NOMO-1 treated with dmso at 0.1 percent for 144 hours (cell line): ENCODE data around the gene BCKDK.
"Not testable (repeated sequence)": the region's sequence is repeated elsewhere in the genome, so short reads cannot be mapped to it uniquely, and the experiment has no call there.

Experiments used
- DNase-seq: peaks from one replicate; lab custom pipeline; 2025; ENCODE audit not compliant: unreplicated experiment; lab: John Stamatoyannopoulos, UW

The BCKDK gene

GRCh38 chr16:31141489-31142108 is 33.4 kb downstream of the BCKDK start:
- no peak for DNase-seq

DNA sequence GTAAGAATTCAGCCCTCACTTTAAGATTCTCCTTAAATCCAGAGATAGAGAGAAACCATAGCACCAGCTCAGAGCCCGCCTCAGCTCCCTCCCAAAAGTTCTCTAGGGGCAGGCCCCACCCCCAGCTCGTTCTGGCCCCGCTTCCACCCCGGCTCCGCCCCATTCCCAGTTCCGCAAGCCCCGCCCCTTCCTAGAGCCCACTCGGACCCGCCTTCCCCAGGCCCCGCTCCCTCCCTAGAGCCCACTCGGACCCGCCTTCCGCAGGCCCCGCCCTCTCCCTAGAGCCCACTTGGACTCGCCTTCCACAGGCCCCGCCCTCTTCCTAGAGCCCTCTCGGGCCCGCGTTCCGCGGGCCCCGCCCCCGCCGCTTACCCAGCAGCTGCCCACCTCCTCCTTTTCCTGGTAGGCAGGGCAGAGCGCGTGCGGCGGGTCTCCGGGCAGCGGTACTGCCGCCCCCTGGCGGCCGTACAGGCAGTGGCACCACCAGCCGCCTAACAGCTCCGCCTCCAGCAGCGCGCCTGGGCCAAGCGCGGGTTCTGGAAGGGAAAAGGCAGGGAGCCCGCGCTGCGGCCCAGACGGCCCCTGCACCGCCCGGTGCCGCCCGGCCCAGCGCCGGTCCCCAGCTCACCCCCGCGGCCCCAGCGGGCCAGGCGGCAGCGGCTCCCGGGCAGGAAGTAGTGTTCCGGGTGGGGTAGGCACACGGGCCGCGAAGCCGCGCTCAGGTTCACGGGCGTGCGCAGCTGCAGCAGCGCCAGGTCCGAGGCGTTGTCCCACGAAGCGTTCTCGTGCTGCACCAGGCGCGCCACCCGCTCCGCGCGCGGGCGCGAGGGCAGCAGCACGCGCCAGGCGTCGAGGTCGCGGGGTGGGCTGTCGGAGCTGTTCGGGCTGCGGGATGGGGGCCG is 34.2 kb downstream of the BCKDK start:
- DNase-seq: peak; percentile 99

- no peak for DNase-seq
These were observed 35.0 kb downstream of the BCKDK start for GRCh38 chr16:31143011-31143693.

GRCh38 chr16:31143694-31144148 is 35.5 kb downstream of the BCKDK start:
- DNase-seq: no peak

DNA sequence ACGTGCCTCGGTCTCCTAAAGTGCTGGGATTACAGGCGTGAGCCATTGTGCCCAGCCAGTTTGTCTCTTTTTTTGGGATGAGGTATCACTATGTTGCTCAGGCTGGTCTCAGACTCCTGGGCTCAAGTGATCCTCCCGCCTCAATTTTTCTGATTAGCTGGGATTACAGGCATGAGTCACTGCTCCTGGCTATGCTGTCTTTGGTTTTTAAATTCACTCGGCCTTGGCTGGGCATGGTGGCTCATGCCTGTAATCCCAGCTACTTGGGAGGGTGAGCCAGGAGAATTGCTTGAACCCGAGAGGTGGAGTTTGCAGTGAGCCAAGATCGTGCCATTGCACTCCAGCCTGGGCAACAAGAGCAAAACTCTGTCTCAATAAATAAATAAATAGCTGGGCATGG is 36.2 kb downstream of the BCKDK start:
- not testable (repeated sequence) for DNase-seq

DNA sequence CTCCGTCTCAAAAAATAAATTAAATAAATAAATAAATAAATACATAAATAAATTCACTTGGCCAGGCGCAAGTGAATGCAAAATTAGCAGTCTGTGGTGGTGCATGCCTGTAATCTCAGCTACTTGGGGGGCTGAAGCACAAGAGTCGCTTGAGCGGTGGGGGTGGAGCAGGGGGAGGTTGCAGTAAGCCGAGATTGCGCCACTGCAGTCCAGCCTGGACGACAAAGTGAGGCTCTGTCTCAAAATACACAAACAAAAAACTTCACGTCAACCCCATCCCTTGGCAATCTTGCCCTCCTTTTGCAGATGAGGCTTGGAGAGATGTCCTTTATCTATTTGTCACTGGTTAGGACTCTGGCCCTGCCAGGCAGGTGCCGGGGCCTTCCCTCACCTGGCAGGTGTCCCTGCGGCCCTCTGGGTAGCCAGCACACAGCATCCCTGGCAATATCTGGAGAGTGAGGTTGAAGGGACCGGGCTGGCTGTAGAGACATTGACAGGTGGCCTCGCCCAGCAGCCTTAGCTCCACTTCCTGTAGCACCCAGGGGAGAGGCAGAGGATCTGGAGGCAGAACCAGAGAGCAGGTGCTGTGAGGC is 37.3 kb downstream of the BCKDK start:
- DNase-seq: no peak

GRCh38 chr16:31147574-31147973 is 39.4 kb downstream of the BCKDK start:
- DNase-seq: no peak

DNA sequence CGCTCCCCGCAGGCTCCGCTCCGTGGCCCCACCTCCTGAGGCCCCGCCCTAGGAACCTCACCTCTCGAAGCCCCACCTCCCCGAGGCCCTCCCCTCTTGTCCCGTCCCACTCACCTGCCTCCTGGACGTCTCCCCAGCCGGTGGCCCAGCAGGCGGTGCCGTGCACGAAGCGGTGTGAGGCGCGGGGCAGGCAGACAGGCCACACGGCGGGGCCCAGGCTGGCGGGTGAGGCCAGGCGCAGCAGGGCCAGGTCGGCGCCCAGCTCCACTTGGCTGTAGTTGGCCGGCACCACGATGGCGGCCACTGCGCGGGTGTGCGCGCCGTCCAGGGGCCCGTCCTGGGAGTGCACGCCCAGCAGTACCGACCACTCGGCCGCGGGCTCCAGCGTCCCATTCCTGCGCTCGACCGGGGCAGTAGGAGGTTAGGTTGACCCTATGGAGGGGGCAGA is 40.1 kb downstream of the BCKDK start:
- DNase-seq: no peak

DNA sequence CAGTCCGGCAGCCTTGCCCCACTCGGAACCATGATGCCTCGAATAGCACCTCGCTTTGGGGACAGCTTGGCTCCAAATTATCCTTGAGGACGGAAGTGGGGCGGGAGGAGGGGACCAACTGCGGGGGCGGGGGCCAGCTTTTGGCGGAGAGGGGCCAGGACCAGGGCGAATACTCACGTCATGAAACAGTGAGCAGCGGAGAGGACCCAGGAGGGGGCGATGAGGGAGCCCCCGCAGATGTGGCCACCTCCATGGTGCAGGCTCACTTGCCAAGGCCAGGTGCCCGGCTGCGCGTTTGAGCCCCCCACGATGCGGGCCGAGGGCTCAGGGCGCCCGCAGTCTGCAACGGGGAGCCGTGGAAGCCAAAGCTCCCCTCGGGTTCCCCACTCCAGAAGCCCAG is 40.7 kb downstream of the BCKDK start:
- no peak for DNase-seq

DNA sequence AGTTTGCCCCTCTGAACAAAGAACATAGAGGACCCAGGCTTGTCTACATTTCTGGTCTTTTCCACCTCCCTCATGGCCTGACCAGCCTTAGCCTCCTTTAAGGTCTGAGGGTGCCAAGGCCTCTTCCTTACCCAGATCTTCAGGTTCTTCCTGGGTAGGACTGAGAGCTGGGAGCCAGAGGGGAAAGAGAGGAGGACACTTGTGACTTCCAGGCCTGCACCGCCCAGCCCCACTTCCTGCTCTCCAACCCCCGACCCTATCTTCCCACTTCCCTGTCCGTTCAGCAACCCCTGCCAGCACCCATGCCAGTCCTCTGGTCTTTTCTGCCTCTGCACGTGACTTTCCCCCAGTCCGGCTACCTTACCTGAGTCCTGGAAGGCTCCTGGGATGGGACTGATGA is 41.1 kb downstream of the BCKDK start:
- DNase-seq: no peak

- DNase-seq: no peak
These were observed 42.0 kb downstream of the BCKDK start, which contains the start of gene PRSS36 for GRCh38 chr16:31149894-31150890. PRSS36 (minus strand) TSS chr16:31150066; CDS start chr16:31150035, 31 bp downstream.

DNA sequence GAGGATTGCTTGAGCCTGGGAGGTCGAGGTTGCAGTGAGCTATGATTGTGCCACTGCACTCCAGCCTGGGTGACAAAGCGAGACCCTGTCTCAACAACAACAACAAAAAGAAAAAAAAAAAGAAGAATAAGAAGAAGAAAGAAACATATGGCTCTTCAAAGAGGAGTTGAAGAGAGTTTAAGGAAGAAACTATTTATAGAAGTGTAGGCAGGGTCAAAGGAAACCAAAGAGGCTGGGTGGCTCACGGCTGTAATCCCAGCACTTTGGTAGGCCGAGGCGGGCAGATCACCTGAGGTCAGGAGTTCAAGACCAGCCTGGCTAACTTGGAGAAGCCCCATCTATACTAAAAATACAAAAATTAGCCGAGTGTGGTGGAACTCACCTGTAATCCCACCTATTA is 42.8 kb downstream of the BCKDK start:
- not testable (repeated sequence) for DNase-seq

DNA sequence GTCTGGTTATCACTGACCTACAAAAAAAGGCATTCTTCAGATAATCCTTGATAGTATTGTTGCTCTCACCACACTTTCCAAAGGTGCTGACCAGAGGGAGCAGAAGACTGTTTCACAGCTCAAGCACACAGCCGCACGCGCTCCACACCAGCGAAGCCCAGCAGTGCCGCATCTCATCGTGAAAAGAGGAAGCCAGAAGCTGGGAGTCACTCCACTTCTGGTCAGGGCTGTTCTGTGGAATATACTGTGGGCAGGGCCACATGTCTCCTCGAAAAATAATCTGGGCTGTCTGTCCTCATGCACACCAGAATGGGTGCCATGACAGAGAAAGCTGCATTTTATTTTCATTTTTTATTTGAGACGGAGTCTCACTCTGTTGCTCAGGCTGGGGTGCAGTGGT is 49.0 kb downstream of the BCKDK start:
- DNase-seq: peak; percentile 50
